Ovary (tissue), 9 donors: ENCODE data around the gene ADRA2C. TPM values are rescaled to one million over a fixed set of nuclear protein-coding genes. Genes with fewer than 3 reads are reported as not detected.

Experiments
- DNase-seq, 5 donors: peaks; one replicate each; pipeline ENCODE4 v3.0.0-alpha.2; 2019 to 2020
- H3K27ac ChIP-seq, 2 donors: fragments of 200-600 bp; one replicate each; pipeline versions ENCODE4 v1.5.1 to v1.8.0; 2019 to 2022
- H3K27me3 ChIP-seq: fragments of 200-600 bp; one replicate; pipeline ENCODE4 v1.8.0; 2022
- H3K36me3 ChIP-seq: fragments of 200-600 bp; sonication (generic); one replicate; pipeline ENCODE4 v1.5.1; 2019
- H3K4me1 ChIP-seq: one replicate; pipeline ENCODE4 v1.8.1; 2013; ENCODE audit warnings: mild to moderate bottlenecking, moderate library complexity; ENCODE audit not compliant: insufficient read depth
- H3K4me3 ChIP-seq: fragments of 200-600 bp; sonication (generic); one replicate; pipeline ENCODE4 v1.5.1; 2017
- H3K9me3 ChIP-seq, 2 donors: fragments of 200-600 bp in 1 of 2; sonication (generic) in 1 of 2; one replicate each; pipeline versions ENCODE4 v1.5.1 to v1.8.1; 2013 to 2019; ENCODE audit warnings: mild to moderate bottlenecking in 1 of 2, moderate library complexity in 1 of 2
- EP300 ChIP-seq: sonication (generic); formaldehyde crosslinking; IDR thresholded peaks from one replicate; pipeline ENCODE4 v1.6.1; 2017; ENCODE audit warnings: antibody characterized with exemption
- POLR2A ChIP-seq: fragments of 450-650 bp; IDR thresholded peaks from one replicate; pipeline ENCODE4 v1.6.1; 2017; ENCODE audit warnings: antibody characterized with exemption, mild to moderate bottlenecking, moderate library complexity
- WGBS, 3 donors: extraction: QIAGEN DNeasy Blood & Tissue Kit in 1 of 3; methylation state at CpG; one replicate each; pipeline versions ENCODE4 v1.1.5 to v1.1.7; 2013 to 2017; 5-methylcytosine and 5-hydroxymethylcytosine counted together
- intact Hi-C, 4 donors: fragments of 100-400 bp; cut with DNase I; formaldehyde crosslinking; loops; one replicate each; pipeline versions ENCODE4 v1.11.0 to v1.15.1; 2022 to 2023
- polyA plus RNA-seq, 2 donors: library from polyadenylated mRNA; stranded (reverse); fragments of 200-250 nt in 1 of 2; fragments of 350-450 nt in 1 of 2; fragmentation: Illumina TruSeq in 1 of 2; extraction: RNeasy Lipid Tissue Mini Kit (QIAGEN cat#74804) in 1 of 2; gene quantifications; one replicate each; pipeline ENCODE4 v1.2.3, GENCODE V29; 2013 to 2014
- total RNA-seq, 7 donors: library from RNA; depleted of rRNA in 2 of 7; stranded (reverse); fragments of >200 nt in 2 of 7; fragmentation: NEBNext Ultra II Directional in 3 of 7; extraction: Animal tissue kit (Norgen Biotek cat#: 25700) in 3 of 7; gene quantifications; one replicate each; pipeline versions ENCODE4 v1.1.0 to v1.2.4, GENCODE V29; 2016 to 2023
- TF ChIP-seq, protein P1 (sequence below), 3 donors: fragments of 450-650 bp in 2 of 3; fragments of 200-600 bp in 1 of 3; IDR thresholded peaks; one replicate each; pipeline versions ENCODE4 v1.5.1 to v1.8.0; 2016 to 2022; ENCODE audit warnings: antibody characterized with exemption in 3 of 3, mild to moderate bottlenecking in 1 of 3
- donor health status: DM: no; HTN: no; CAD: no; lungs with moderate emphysema.
- donor health status: DM: no; HTN: no; CAD: no.
- donor health status: Bipolar disorder and iron deficiency.
- donor health status: DM: yes; HTN: yes; CAD: no.
- donor health status: DM: no; HTN: no; CAD: no.
- donor health status: DM: yes; HTN: yes; CAD: no.

Gene ADRA2C
- total and polyA plus RNA-seq, 9 donors, result 0.35 to 15.1 (median 4.2) TPM

DNA sequence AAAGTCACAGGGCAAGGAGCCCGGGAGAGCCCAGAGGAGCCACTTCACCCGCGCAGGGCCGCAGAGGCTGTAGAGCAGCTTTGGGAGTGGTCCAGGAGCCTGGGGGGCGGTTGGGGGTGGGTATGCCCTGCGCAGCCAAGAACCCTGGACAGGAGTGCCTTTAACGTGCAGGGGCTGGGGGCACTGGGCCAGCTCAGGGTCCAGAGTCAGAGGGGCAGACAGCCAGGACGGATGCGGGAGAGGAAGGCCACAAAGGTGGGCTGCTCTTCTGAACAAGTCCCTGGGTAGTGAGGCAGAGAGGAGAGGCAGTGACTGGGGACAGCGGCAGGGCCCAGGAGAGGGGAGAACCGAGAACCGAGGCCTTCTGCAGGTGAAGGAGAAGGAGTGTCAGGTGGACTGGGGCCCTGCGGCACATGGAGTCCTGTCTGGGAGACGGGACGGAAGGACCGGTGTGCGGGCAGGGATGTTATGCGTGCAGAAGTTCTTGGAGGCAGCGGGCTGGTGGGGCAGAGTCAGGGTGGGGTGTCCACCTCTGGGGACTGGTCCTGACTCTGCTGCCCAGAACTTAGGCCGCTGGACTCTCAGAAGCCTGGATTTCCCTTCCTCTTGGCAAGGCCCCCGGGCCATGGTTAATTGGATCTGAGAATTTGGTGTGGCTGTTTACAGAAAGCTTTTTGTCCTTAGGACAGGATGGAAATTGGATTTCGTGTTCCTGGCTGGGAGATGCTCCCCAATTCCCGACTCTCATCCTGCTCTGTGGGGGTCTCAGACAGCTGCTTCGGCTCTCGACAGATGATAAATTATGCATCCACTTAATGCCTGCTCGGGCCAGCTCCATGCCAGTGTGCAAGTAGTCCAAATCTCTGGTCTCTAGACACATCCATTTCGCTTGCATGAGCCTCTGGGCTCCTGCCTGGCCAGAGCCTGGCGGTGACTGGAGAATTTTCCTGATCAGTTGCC lies 31.9 kb downstream of the ADRA2C start:
- no peak overlapping the region for H3K4me3 ChIP-seq
- H3K27ac ChIP-seq, result no peak overlapping the region
- no peaks in the 10 kb centered on the region for H3K27me3 ChIP-seq
- H3K36me3 ChIP-seq, result no peaks in the 10 kb centered on the region
- H3K9me3 ChIP-seq, result peaks cover 0 to 4% of the 10 kb centered on the region in 2 donors
- H3K4me1 ChIP-seq, result no peaks in the 10 kb centered on the region
- 72 to 78% (median 76%) methylated on average over 28 of the region's 28 CpGs for WGBS, 3 donors
- intact Hi-C loops, result no loop called here
- no peak for DNase-seq
- TF ChIP-seq EP300, result no peak
- TF ChIP-seq, protein P1, sequence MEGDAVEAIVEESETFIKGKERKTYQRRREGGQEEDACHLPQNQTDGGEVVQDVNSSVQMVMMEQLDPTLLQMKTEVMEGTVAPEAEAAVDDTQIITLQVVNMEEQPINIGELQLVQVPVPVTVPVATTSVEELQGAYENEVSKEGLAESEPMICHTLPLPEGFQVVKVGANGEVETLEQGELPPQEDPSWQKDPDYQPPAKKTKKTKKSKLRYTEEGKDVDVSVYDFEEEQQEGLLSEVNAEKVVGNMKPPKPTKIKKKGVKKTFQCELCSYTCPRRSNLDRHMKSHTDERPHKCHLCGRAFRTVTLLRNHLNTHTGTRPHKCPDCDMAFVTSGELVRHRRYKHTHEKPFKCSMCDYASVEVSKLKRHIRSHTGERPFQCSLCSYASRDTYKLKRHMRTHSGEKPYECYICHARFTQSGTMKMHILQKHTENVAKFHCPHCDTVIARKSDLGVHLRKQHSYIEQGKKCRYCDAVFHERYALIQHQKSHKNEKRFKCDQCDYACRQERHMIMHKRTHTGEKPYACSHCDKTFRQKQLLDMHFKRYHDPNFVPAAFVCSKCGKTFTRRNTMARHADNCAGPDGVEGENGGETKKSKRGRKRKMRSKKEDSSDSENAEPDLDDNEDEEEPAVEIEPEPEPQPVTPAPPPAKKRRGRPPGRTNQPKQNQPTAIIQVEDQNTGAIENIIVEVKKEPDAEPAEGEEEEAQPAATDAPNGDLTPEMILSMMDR (IDR thresholded peaks at IDR 0.05), result no peak
- no peak for TF ChIP-seq POLR2A

DNA sequence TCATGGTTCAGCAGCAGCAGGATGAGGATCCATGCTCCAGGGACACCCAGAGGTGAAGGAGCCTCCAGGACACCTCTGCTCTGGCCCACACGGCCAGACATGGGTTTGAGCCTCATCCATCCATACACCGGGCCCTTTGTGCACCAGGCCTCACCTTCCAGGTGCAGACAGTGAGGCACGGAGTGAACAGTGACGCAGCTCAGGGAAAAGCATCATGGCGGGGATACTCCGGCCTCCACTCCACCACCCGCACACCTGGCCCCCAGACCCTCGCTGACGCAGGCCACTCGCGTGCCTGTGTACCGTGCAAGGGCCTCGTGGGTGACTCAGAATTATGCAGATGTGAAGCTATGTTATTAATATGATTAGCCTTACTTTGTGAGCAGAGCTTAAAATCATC lies 33.3 kb downstream of the ADRA2C start:
- H3K27ac ChIP-seq, result no peak overlapping the region
- H3K4me1 ChIP-seq, result no peaks in the 10 kb centered on the region
- intact Hi-C loops, result no loop called here
- TF ChIP-seq, protein P1 (IDR thresholded peaks at IDR 0.05), result no peak
- 78 to 88% (median 83%) methylated on average over 13 of the region's 13 CpGs for WGBS, 3 donors
- H3K4me3 ChIP-seq, result no peak overlapping the region
- no peaks in the 10 kb centered on the region for H3K27me3 ChIP-seq
- no peaks in the 10 kb centered on the region for H3K36me3 ChIP-seq
- peaks cover 0 to 4% of the 10 kb centered on the region in 2 donors for H3K9me3 ChIP-seq
- no peak for DNase-seq

GRCh38 chr4:3800351-3800750 lies 34.2 kb downstream of the ADRA2C start:
- TF ChIP-seq EP300 (no peak), POLR2A (no peak)
- TF ChIP-seq, protein P1 (IDR thresholded peaks at IDR 0.05), result no peak
- H3K27me3 ChIP-seq, result no peaks in the 10 kb centered on the region
- H3K4me1 ChIP-seq, result no peaks in the 10 kb centered on the region
- H3K27ac ChIP-seq, result no peak overlapping the region
- DNase-seq, result no peak
- H3K36me3 ChIP-seq, result no peaks in the 10 kb centered on the region
- intact Hi-C loops, result no loop called here
- 62 to 75% (median 63%) methylated on average over 12 of the region's 12 CpGs for WGBS, 3 donors
- no peak overlapping the region for H3K4me3 ChIP-seq
- peaks cover 0 to 4% of the 10 kb centered on the region in 2 donors for H3K9me3 ChIP-seq

- no peak for DNase-seq
- Histone ChIP-seq H3K36me3 (no peaks in the 10 kb centered on the region), H3K27ac (no peak overlapping the region), H3K4me3 (no peak overlapping the region), H3K4me1 (no peaks in the 10 kb centered on the region), H3K27me3 (no peaks in the 10 kb centered on the region), H3K9me3 (peaks cover 0 to 4% of the 10 kb centered on the region in 2 donors)
- intact Hi-C loops, result no loop called here
- TF ChIP-seq POLR2A, result no peak
- TF ChIP-seq EP300, result no peak
- TF ChIP-seq, protein P1 (IDR thresholded peaks at IDR 0.05), result no peak
- 74 to 83% (median 79%) methylated on average over 8 of the region's 8 CpGs for WGBS, 3 donors
These were observed 35.3 kb downstream of the ADRA2C start for GRCh38 chr4:3801521-3801920.
